AG04450 (cell line): ENCODE results near the gene GLYAT. TPM values are rescaled to one million over a fixed set of nuclear protein-coding genes. Genes with fewer than 3 reads are reported as not detected.

Experiments used
- CTCF ChIA-PET: fragments of 300-600, 350-600 bp; formaldehyde crosslinking; extraction: SDS; loops from one replicate; lab custom pipeline; 2022; ENCODE audit warnings: antibody characterized with exemption, inconsistent platforms; lab: Charles Lee
- POLR2A ChIA-PET: fragments of 350-600 bp; formaldehyde crosslinking; extraction: SDS; loops from one replicate; lab custom pipeline; 2021; ENCODE audit warnings: antibody characterized with exemption, inconsistent platforms; lab: Yijun Ruan, JAX
- DNase-seq: peaks from one replicate; pipeline ENCODE4 v3.0.0-alpha.2; 2011; ENCODE audit warnings: low read depth, low spot score
- H3K27ac ChIP-seq: one replicate; pipeline ENCODE4 v1.5.1; 2012; ENCODE audit warnings: low read depth, low read length, control low read depth
- H3K27me3 ChIP-seq: one replicate; pipeline ENCODE4 v1.6.0; 2012; ENCODE audit warnings: low read length; ENCODE audit not compliant: control insufficient read depth, insufficient read depth
- H3K4me3 ChIP-seq: 2 replicates; pipeline ENCODE4 v1.5.1; 2011; ENCODE audit warnings: mild to moderate bottlenecking, low read depth, low read length, control low read depth
- H3K9me3 ChIP-seq: 2 replicates; pipeline ENCODE4 v1.5.1; 2012; ENCODE audit warnings: low read length; ENCODE audit not compliant: control insufficient read depth, insufficient read depth
- polyA plus RNA-seq: library from polyadenylated mRNA; depleted of rRNA; stranded (reverse); fragments of >200 nt; gene quantifications from 2 replicates; pipeline ENCODE4 v1.2.3, GENCODE V29; 2011
- TF ChIP-seq, protein P1 (sequence below): IDR thresholded peaks from 2 replicates; pipeline ENCODE4 v1.5.1; 2011; ENCODE audit warnings: low read depth, low read length, control low read depth, inconsistent platforms

The GLYAT gene
- polyA plus RNA-seq, 1 experiment, result not detected

DNA sequence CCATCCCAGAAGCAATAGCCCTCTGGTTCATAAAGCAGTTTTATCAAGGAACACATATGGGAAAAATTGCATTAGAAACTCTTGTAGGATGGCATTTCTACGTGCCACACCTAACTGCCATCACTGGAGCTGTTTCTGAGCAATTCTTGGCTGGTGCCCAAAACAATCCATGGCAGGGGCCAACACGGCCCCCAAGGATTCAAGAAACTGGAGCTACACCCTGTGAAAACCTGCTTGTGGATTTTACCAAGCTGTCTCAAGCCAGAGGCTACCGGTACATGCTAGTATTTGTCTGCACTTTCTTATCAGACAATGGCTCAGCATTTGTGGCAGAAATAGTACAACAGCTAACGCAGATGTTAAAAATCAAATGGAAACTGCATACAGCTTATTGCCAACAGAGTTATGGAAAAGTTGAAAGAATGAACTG lies 42.4 kb upstream of the GLYAT start:
- no peak for DNase-seq
- POLR2A ChIA-PET, result no interaction called here
- CTCF ChIA-PET, result interaction anchor here (0.5 kb wide), 1 partner anchor 1428 kb away, joined by 3 read pairs; no protein-coding TSS in a partner anchor
- Histone ChIP-seq H3K4me3 (no peak overlapping the region), H3K27ac (no peak overlapping the region), H3K27me3 (no peaks in the 10 kb centered on the region), H3K9me3 (no peaks in the 10 kb centered on the region)
- TF ChIP-seq, protein P1, sequence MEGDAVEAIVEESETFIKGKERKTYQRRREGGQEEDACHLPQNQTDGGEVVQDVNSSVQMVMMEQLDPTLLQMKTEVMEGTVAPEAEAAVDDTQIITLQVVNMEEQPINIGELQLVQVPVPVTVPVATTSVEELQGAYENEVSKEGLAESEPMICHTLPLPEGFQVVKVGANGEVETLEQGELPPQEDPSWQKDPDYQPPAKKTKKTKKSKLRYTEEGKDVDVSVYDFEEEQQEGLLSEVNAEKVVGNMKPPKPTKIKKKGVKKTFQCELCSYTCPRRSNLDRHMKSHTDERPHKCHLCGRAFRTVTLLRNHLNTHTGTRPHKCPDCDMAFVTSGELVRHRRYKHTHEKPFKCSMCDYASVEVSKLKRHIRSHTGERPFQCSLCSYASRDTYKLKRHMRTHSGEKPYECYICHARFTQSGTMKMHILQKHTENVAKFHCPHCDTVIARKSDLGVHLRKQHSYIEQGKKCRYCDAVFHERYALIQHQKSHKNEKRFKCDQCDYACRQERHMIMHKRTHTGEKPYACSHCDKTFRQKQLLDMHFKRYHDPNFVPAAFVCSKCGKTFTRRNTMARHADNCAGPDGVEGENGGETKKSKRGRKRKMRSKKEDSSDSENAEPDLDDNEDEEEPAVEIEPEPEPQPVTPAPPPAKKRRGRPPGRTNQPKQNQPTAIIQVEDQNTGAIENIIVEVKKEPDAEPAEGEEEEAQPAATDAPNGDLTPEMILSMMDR, result no peak

DNA sequence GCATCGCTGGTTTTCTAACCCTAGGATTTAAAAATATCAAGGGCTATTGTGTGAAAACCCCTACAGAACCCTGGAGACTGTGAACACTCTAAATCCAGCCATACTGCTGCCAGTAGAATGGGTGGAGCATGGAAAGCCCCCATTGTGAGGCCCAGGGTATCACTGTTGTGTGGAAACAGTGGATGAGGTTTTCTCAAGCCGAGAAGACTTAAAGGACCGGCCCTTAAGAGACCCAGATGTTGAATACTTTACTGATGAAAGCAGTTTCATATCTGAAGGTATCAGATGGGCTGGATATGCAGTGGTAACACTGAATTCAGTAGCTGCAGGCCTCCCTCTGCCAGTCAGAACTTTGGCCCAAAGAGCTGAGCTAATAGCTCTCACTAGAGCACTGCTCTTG lies 41.6 kb upstream of the GLYAT start:
- H3K9me3 ChIP-seq, result no peaks in the 10 kb centered on the region
- ChIA-PET POLR2A (no interaction called here), CTCF (no interaction called here)
- H3K27me3 ChIP-seq, result no peaks in the 10 kb centered on the region
- no peak overlapping the region for H3K4me3 ChIP-seq
- TF ChIP-seq, protein P1, result no peak
- H3K27ac ChIP-seq, result no peak overlapping the region
- DNase-seq, result no peak

DNA sequence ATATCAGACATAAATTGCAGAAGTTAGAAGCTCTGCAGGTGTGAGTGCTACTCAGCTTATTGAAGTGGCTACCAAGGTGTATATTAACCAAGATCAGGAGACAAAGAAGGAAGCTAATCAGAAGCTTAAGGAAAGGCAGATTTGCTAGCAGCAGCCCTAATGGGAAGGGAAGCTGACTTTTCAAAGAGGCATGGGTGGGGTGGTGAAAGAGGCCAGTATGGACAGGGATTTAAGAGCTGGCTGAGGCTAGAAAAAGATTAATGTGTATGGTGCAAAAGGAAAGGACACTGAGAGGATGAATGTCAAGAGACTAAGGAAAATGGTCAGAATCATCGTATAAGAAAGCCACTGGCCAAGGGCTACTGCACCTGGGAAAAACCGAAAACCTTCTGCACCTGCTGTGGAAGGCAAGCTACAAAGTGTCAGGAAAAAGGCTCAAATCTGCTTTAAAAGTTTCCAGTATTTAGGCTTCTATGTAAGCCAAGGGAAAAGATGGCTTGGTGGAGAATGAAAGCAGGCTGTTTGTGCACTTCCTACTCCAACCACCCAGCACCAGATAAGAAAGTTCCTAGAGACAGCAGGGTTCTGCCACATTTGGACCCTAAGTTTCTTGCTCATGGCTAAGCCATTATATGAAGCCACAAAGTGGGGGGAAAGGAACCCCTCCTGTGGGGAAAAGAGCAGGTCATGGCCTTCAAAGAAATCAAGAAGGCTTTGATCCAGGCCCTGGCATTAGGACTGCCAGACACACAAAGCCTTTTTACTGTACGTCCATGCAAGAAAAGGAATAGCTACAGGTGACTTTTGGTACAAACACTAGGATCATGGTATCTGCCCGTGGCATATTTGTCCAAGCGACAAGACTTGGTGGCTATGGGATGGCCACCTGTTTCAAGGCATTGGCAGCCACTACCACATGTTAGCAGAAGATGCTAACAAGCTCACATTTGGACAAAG lies 40.9 kb upstream of the GLYAT start:
- POLR2A ChIA-PET, result no interaction called here

DNA sequence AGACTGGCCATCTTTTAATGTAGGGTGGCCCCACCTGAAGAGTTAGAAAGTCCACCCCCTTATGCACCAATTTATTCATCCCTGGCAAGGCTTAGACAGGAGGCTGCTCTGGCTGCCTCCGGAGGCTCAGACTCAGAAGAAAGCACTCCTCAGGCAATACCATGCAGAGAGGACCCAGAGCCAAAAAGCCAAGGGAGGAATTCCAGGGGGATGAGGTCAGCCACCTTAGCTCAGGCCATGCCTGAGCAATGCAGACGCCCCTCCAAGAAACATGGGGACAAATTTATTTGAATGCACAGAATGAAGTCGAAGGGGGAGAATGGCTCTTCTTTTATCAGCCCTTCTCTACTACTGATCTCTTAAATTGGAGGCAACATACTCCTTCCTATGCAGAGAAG lies 39.7 kb upstream of the GLYAT start:
- no peak overlapping the region for H3K4me3 ChIP-seq
- ChIA-PET CTCF (interaction anchor here (1.1 kb wide), 1 partner anchor 18 kb away, joined by 4 read pairs; no protein-coding TSS in a partner anchor), POLR2A (no interaction called here)

More for the DNA sequence above, 40.9 kb upstream of the GLYAT start:
- CTCF ChIA-PET, result interaction anchor here (1.1 kb wide), 1 partner anchor 17 kb away, joined by 4 read pairs; no protein-coding TSS in a partner anchor
- DNase-seq, result no peak
- H3K27ac ChIP-seq, result no peak overlapping the region
- H3K9me3 ChIP-seq, result no peaks in the 10 kb centered on the region
- no peaks in the 10 kb centered on the region for H3K27me3 ChIP-seq
- H3K4me3 ChIP-seq, result no peak overlapping the region
- TF ChIP-seq, protein P1, result no peak

More for the DNA sequence above, 39.7 kb upstream of the GLYAT start:
- Histone ChIP-seq H3K9me3 (no peaks in the 10 kb centered on the region), H3K27me3 (no peaks in the 10 kb centered on the region), H3K27ac (no peak overlapping the region)
- TF ChIP-seq, protein P1, result no peak
- DNase-seq, result no peak
